Activated CD4-positive, CD25-positive, alpha-beta regulatory T cell (primary cell): ENCODE measurements around the gene NKIRAS2.

Experiments used
- DNase-seq, 4 experiments: peaks; one replicate each; lab custom pipeline; 2025; lab: John Stamatoyannopoulos, UW

NKIRAS2 gene

GRCh38 chr17:42027590-42027889 is 7.7 kb downstream of the NKIRAS2 start:
- DNase-seq: no peak

- no peak for DNase-seq
Measured at GRCh38 chr17:42027961-42028790, 8.3 kb downstream of the NKIRAS2 start.

GRCh38 chr17:42028791-42029127 is 8.9 kb downstream of the NKIRAS2 start:
- no peak for DNase-seq

GRCh38 chr17:42031584-42031983 is 11.7 kb downstream of the NKIRAS2 start:
- no peak for DNase-seq

- no peak for DNase-seq
Measured at GRCh38 chr17:42034059-42034458, 14.2 kb downstream of the NKIRAS2 start.

GRCh38 chr17:42038221-42038973 is 18.5 kb downstream of the NKIRAS2 start:
- no peak for DNase-seq

GRCh38 chr17:42039794-42040763 is 20.2 kb downstream of the NKIRAS2 start:
- DNase-seq: no peak

- DNase-seq: no peak
Measured at GRCh38 chr17:42040818-42041217, 20.9 kb downstream of the NKIRAS2 start.

- DNase-seq: no peak
Measured at GRCh38 chr17:42041619-42042018, 21.7 kb downstream of the NKIRAS2 start.

- DNase-seq: no peak
Measured at GRCh38 chr17:42042598-42043319, 22.9 kb downstream of the NKIRAS2 start.

GRCh38 chr17:42045719-42046118 is 25.8 kb downstream of the NKIRAS2 start:
- no peak for DNase-seq

GRCh38 chr17:42047343-42047742 is 27.5 kb downstream of the NKIRAS2 start:
- DNase-seq: no peak

- no peak for DNase-seq
Measured at GRCh38 chr17:42049834-42050392, 30.0 kb downstream of the NKIRAS2 start.

- peak in 3 of 4 experiments; percentile 16 to 34 (median 20) for DNase-seq
Measured at GRCh38 chr17:42050393-42051012, 30.6 kb downstream of the NKIRAS2 start, which contains the start of gene C17orf113. Gene C17orf113 (minus strand): TSS chr17:42050601. CDS start chr17:42043376, 7,225 bp downstream.

GRCh38 chr17:42051013-42051400 is 31.1 kb downstream of the NKIRAS2 start:
- DNase-seq: no peak

- DNase-seq: no peak
Measured at GRCh38 chr17:42051645-42052044, 31.8 kb downstream of the NKIRAS2 start.

GRCh38 chr17:42052346-42052877 is 32.5 kb downstream of the NKIRAS2 start:
- DNase-seq: no peak

- no peak for DNase-seq
Measured at GRCh38 chr17:42053731-42054500, 34.0 kb downstream of the NKIRAS2 start.

- DNase-seq: no peak
Measured at GRCh38 chr17:42055027-42055426, 35.1 kb downstream of the NKIRAS2 start.

GRCh38 chr17:42055496-42055895 is 35.6 kb downstream of the NKIRAS2 start:
- DNase-seq: no peak
